ENCODE measurements around the gene ERCC6L2.
A peak's percentile ranks its signal among the peaks of the same experiment; 100 is the strongest.

Gene ERCC6L2

DNA sequence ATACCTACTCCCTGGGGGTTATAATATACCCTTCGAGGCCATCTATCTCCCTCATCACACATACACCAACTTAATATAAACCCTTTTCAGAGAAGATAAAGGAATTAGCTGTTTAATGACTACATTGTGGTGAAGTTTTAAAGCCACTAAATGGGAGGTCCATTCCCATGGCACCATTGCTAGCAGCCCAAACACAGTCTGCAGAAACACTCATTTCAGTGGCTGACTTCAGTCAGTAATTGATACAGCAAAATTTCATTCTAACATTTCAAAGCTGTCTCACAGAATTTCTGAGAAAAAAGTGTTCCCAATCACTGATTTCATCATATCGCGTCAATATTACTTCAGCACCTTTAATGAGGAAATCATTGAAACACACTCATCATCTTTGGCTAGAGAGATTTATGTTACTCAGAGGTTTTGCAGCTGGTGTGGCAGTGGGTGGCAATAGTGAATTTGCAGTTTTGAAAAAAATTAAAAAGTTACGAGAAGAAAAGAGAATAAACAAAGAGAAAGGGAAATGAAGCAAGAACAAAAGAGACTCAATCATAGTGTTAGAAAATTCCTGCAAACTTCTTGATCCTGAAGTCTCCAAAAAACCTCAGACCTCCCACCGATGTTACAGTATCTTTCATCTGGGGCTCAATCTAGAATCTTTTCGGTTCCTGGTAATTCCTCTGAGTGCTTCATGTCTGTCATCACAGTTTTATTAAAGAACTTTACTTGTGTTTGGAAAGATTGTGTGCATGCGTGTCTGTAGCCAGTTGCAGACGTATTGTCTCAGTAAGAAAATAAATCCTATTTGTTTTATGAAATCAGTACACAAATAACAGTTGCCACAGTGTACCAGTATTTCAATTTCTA, 105.0 kb downstream of the ERCC6L2 start:
- peak; percentile 1 for DNase-seq

- DNase-seq: no peak
Observed at GRCh38 chr9:95981761-95982390, 106.4 kb downstream of the ERCC6L2 start.

DNA sequence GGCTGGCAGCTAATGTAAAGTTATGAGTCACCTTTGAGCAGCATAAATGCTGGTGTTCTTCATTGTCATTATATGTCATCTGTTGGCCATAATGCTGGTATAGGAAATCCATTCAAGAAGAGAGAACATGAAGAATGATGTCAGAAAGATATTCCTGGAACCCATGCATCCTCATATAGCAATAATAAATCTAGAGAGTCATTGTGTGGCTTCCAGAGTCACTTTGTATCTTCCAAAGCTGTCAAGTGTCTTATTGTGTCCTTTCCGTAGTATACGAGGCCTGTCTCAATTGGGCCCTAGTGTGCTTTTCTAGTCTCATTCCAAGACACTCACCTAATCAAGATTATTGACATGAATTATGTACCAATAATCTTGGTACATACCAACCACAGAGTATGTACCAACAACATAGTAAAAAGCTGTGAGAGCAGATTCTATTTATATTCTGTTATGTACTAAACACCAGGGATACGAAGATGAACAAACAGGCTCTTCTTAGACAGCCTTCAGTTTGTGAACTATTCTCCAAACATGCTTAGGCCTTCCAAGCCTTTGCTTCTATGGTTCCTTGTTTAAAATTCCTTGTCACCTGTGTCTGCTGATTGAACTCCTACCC, 110.1 kb downstream of the ERCC6L2 start:
- DNase-seq: no peak

GRCh38 chr9:95989297-95989696, 113.8 kb downstream of the ERCC6L2 start:
- no peak for DNase-seq

DNA sequence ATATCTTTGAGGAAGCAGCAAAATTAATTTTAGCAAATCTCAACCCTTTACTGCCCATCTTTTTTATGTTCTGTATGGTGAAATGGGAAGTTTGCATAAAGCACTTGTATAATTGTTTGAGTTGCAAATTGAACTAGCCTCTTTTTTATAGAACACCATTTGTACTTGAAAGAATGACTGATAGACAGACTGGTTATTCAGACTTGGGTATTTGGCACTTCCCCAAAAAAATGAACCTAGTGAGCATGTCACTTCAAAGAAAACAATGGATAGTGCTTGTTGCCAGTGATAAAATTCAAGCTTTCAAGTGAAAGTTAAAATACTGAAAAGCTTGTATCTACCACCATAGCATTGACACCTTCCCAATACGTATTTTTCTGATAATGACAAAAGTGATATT, 115.8 kb downstream of the ERCC6L2 start:
- DNase-seq: no peak

DNA sequence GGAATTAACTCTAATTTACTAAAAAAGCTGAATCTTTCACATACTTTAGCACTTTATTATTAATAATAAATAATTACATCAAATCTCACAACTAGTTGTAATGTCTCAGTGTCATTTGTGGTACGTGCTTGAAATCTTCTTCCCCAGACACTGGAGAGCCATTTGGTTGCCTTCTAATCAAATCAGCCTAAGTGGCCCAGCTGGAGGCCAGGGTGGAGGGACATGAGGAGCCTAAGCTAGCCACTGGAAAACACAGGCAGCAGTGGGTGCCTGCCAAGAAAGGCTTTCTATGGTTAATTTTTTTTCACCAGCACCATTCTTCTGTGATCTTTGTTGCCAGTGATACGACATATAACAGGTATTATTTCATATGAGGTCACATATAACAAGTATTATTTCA, 117.0 kb downstream of the ERCC6L2 start:
- DNase-seq: no peak

GRCh38 chr9:95993337-95993736, 117.8 kb downstream of the ERCC6L2 start:
- DNase-seq: no peak

GRCh38 chr9:95999390-95999789, 123.9 kb downstream of the ERCC6L2 start:
- no peak for DNase-seq

- DNase-seq: no peak
Observed at GRCh38 chr9:96004379-96004778, 128.9 kb downstream of the ERCC6L2 start.

- no peak for DNase-seq
Observed at GRCh38 chr9:96006296-96006879, 130.9 kb downstream of the ERCC6L2 start.

DNA sequence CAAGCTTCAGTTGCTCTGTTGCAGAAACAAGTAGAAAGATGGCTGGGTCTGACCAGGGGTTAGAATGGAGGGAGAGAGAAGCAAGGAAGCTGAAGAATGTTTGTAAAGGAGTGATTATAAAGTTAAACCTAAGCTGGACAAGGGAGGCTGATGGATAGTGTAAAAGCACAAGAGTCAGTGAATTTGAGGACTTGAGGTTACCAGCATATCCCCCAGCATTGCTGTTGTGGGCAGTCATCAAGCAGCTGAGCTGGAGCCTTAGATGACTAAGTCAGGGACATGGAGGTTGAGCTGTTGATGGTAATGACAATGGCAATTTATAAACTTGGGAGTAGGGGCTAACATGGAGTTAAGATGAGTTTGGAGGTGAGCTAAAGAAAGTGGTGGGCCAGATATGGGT, 131.5 kb downstream of the ERCC6L2 start:
- DNase-seq: no peak

DNA sequence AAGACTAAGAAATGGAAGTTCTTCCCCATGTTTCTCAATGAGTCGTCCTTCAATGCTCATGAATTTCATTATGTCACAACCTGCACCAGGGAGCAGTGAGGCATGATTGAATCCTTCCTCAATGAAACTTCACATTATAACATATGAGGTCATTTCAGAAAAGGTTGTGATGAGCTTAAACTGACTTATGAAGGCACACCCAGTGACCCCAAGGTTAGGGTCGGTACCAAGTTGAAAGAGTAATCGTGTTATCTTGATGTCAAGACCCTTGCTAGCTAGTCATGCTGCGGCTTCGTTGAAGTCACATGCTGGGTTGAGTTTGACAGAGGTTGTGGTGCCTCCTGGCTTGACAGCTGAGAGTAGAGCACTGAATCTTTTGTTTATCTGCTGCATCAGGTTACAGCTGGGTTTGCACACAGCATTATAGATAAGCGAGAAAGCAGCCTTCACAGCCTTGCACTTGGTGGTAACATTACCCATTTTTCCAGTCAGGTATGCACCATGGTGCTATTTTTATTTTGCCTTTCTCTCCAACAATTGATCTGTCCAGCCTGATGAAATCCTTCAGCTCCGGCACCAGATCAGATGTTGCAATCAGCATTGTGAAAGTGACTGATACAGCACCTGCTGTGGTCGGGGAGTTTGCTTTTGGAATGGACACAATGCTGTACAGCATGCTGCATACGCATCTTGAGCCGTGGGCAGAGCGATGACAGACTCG, 133.2 kb downstream of the ERCC6L2 start:
- DNase-seq: peak; percentile 20

DNA sequence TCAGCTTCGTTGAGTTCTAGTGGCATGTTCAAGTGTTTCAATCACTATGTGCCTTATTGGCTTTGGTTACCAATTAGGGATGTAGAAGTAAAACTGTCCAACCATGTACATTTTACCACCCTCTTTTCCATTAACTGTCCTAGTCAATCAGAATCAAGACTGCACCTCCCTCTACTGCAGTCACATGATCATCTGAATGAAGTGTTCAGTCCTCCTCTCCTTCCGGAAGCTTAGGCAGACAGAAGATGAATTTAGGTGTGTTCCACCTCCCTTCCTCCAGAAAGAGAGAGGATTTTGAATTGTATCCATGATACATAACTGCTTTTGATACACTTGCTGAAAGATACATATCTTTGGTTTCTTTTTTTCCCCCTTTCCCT, 133.7 kb downstream of the ERCC6L2 start:
- no peak for DNase-seq

DNA sequence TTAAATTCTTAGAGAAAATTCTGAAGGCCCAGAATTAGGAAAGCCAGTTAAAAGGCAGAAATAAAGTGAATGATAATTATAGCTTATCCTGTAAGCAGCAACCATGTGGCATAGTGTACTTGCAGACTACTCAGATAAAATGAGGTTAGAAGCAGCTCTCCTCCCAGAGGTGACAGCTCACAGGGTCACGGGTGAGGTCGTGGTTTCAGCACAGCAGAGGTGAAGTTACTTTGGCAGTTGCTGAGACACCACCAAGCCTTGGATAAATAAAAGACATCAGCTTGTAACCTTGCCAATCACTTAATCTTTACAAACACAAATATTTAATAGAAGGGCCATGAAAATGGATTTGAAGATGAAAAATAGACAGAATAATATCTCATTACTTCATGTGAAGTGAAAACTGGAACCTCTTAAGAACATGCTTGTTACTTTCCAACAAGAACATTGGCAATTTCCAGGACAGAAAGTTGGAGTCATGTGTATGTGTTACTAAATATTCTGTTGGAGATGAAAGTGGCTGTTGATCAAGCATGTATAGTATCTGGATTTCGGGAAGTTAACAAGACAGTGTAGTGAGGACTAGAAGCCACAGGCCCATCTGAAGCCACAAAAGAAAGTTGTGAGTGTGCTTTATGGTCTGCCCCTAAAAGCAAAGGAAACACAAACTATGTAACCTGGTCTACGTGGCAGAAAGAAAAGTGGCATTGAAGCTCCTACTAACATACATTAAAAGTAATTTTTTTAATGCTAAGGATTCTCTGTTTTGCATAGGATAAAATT, 134.4 kb downstream of the ERCC6L2 start:
- DNase-seq: peak; percentile 66

GRCh38 chr9:96014078-96014477, 138.6 kb downstream of the ERCC6L2 start:
- DNase-seq: peak; percentile 53

DNA sequence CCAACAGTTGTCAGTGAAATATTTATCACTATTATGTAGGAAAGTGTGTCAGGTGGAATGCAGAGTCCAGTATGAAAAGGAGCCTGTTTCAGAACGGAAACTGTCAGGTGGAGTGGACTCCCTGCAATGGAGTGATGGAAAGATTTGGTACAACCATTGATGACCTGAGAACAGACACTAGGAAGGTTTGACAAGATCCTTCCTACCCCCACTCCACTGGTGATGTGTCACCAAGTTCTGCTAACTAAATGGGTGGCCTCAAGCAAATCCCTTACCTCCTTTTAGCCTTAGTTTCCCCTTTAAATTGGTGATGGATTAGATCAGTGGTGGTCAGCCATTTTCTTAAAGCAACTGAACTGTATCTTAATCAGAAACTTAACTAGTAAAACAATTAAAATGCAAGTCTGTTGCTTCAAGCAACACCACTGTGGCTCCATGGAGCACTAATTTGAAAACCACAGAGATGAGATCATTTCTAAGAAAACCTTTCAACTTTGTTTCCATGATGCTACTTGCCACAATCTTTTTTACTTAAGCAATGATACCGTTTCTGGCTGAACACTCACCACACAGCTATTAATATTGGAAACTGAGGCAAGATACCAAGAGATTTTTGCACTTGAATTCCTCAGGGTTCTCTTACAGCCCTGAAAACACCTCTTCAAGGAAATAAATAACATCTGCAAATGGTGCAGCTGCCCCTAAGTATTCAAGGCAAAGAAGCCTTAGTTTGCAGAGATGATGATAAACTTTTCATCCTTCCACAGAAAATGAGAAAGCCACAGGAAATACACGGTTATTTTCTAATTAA, 140.6 kb downstream of the ERCC6L2 start:
- DNase-seq: peak; percentile 79

Measured in activated CD4-positive, alpha-beta T cell treated with anti-CD3 and anti-CD28 coated beads, Interleukin-2, Interleukin-6, amounts not matched to agents 100 ng/mL and 50 ng/mL, durations not matched to agents 16 hours and 8 hours (primary cell).